ENCODE results near the gene CRHR2.

- TF ChIP-seq CTCF (IDR thresholded peaks at IDR 0.05) = no peak
- TF ChIP-seq POLR2A (IDR thresholded peaks at IDR 0.05) = no peak
These were observed 12.8 kb upstream of the CRHR2 start for GRCh38 chr7:30694774-30695721.

Measured in right lobe of liver (tissue), 4 donors.